HCT116 (cell line): ENCODE data around the gene SLC43A3. TPM values are rescaled to one million over a fixed set of nuclear protein-coding genes. Genes with fewer than 3 reads are reported as not detected.

Experiments used
- ATAC-seq: fragments of 200-7000 bp; cut with Tn5 transposase; 2 replicates; pipeline ENCODE4 v1.9.1; 2020; ENCODE audit warnings: mild to moderate bottlenecking, moderate library complexity
- BruUV-seq: library from RNA; stranded (reverse); fragments of 400-500 nt; replicated peaks from 2 replicates; lab custom pipeline; 2021; lab: Mats Ljungman, UMichigan
- CTCF ChIA-PET: fragments of 300-600 bp; sonication (Branson Sonifier 250); formaldehyde crosslinking; loops from one replicate; lab custom pipeline; 2021; ENCODE audit warnings: antibody characterized with exemption; lab: Charles Lee
- POLR2A ChIA-PET: fragments of 300-600, 350-600 bp; sonication (Branson Sonifier 250); formaldehyde crosslinking; loops from one replicate; lab custom pipeline; 2021; ENCODE audit warnings: antibody characterized with exemption; lab: Charles Lee
- RAD21 ChIA-PET, 2 experiments: fragments of 300-600 bp; sonication (Branson Sonifier 250); formaldehyde crosslinking; loops; one replicate each; lab custom pipeline; 2023; ENCODE audit warnings: low total read pairs in 2 of 2; ENCODE audit not compliant: uncharacterized antibody in 2 of 2, unreplicated experiment in 2 of 2, low non-redundant PET in 1 of 2; lab: Charles Lee
- DNase-seq: peaks from one replicate; pipeline ENCODE4 v3.0.0-alpha.2; 2010; ENCODE audit warnings: low read depth, low spot score
- H2AFZ ChIP-seq: fragments of 200-600 bp; shearing (Covaris generic), sonication (generic); 2 replicates; pipeline ENCODE4 v1.6.1; 2017; ENCODE audit warnings: low read depth, mixed run types, mixed read lengths, antibody characterized with exemption, low read length; ENCODE audit not compliant: poor library complexity, severe bottlenecking
- H3K27ac ChIP-seq: 2 replicates; pipeline ENCODE4 v1.5.1; 2012; ENCODE audit warnings: low read depth, low read length
- H3K27me3 ChIP-seq: fragments of 200-600 bp; sonication (generic); 2 replicates; pipeline ENCODE4 v1.6.1; 2016; ENCODE audit warnings: mixed run types, low read length, mixed read lengths; ENCODE audit not compliant: insufficient read depth
- H3K36me3 ChIP-seq, 2 experiments: fragments of 200-500 bp in 1 of 2; fragments of 200-600 bp in 1 of 2; sonication (Bioruptor generic) in 1 of 2; sonication (generic) in 1 of 2; 2 replicates each; pipeline versions ENCODE4 v1.5.1 to v1.6.1; 2014 to 2016; ENCODE audit warnings: low read length in 2 of 2, inconsistent platforms in 1 of 2, mixed read lengths in 1 of 2, mixed run types in 1 of 2; ENCODE audit not compliant: insufficient read depth in 2 of 2, control insufficient read depth in 1 of 2
- H3K4me1 ChIP-seq, 2 experiments: fragments of 200-600 bp in 1 of 2; sonication (generic) in 1 of 2; 2 replicates each; pipeline versions ENCODE4 v1.5.1 to v1.6.1; 2012 to 2017; ENCODE audit warnings: low read length in 2 of 2, inconsistent platforms in 1 of 2, mild to moderate bottlenecking in 1 of 2, mixed read lengths in 1 of 2, mixed run types in 1 of 2, moderate library complexity in 1 of 2; ENCODE audit not compliant: insufficient read depth in 2 of 2, control insufficient read depth in 1 of 2
- H3K4me2 ChIP-seq: fragments of 200-600 bp; sonication (generic); 2 replicates; pipeline ENCODE4 v1.6.1; 2017; ENCODE audit warnings: mixed run types, low read length, mixed read lengths
- H3K4me3 ChIP-seq, 2 experiments: fragments of 200-600 bp in 1 of 2; sonication (generic) in 1 of 2; replicated peaks in 1 of 2; 2 replicates each; pipeline ENCODE4 v1.5.1; 2011 to 2016; ENCODE audit warnings: low read length in 2 of 2, control low read depth in 1 of 2, low read depth in 1 of 2, mild to moderate bottlenecking in 1 of 2, mixed read lengths in 1 of 2, mixed run types in 1 of 2
- H3K79me2 ChIP-seq: fragments of 200-600 bp; sonication (generic); 2 replicates; pipeline ENCODE4 v1.6.1; 2017; ENCODE audit warnings: mild to moderate bottlenecking, mixed run types, low read length, moderate library complexity, mixed read lengths; ENCODE audit not compliant: insufficient read depth
- H3K9ac ChIP-seq: fragments of 200-600 bp; sonication (generic); 2 replicates; pipeline ENCODE4 v1.6.1; 2016; ENCODE audit warnings: low read length, mixed read lengths
- H3K9me2 ChIP-seq: fragments of 200-600 bp; sonication (generic), shearing (Covaris generic); 2 replicates; pipeline ENCODE4 v1.6.1; 2017; ENCODE audit warnings: mixed run types, mild to moderate bottlenecking, moderate library complexity; ENCODE audit not compliant: insufficient read depth
- H3K9me3 ChIP-seq, 2 experiments: fragments of 200-500 bp in 1 of 2; fragments of 200-600 bp in 1 of 2; sonication (Bioruptor generic) in 1 of 2; sonication (generic) in 1 of 2; 2 replicates each; pipeline ENCODE4 v1.6.1; 2014 to 2017; ENCODE audit warnings: low read length in 2 of 2, mixed read lengths in 2 of 2, inconsistent platforms in 1 of 2, low read depth in 1 of 2, mild to moderate bottlenecking in 1 of 2, mixed run types in 1 of 2, moderate library complexity in 1 of 2; ENCODE audit not compliant: control insufficient read depth in 1 of 2, insufficient read depth in 1 of 2
- H4K20me1 ChIP-seq: fragments of 200-600 bp; sonication (generic), shearing (Covaris generic); 2 replicates; pipeline ENCODE4 v1.6.1; 2017; ENCODE audit warnings: mixed run types, mild to moderate bottlenecking, moderate library complexity; ENCODE audit not compliant: insufficient read depth
- CTCF ChIP-seq, 3 experiments: fragments of 200-600 bp in 1 of 3; sonication (generic) in 1 of 3; IDR thresholded peaks in 2 of 3; conservative IDR thresholded peaks in 1 of 3; 2 replicates each; pipeline ENCODE4 v1.5.1; 2012 to 2017; ENCODE audit warnings: low read depth in 2 of 3, low read length in 2 of 3, antibody characterized with exemption in 1 of 3, borderline replicate concordance in 1 of 3, control low read depth in 1 of 3, mild to moderate bottlenecking in 1 of 3, mixed read lengths in 1 of 3, mixed run types in 1 of 3, moderate library complexity in 1 of 3; ENCODE audit not compliant: insufficient read depth in 1 of 3
- EGR1 ChIP-seq: IDR thresholded peaks from 2 replicates; pipeline ENCODE4 v1.6.1; 2012; ENCODE audit warnings: low read depth
- EZH2phosphoT487 ChIP-seq: fragments of 200-600 bp; IDR thresholded peaks from 2 replicates; pipeline ENCODE4 v1.6.1; 2018; ENCODE audit warnings: antibody characterized with exemption, borderline replicate concordance
- JUND ChIP-seq: IDR thresholded peaks from 2 replicates; pipeline ENCODE4 v1.6.1; 2012
- MAX ChIP-seq: IDR thresholded peaks from 2 replicates; pipeline ENCODE4 v1.6.1; 2012
- POLR2A ChIP-seq: IDR thresholded peaks from 2 replicates; pipeline ENCODE4 v1.7.0; 2011; ENCODE audit warnings: borderline replicate concordance; ENCODE audit not compliant: insufficient read depth, insufficient read length; ENCODE audit errors: extremely low read depth
- POLR2AphosphoS5 ChIP-seq: IDR thresholded peaks from 2 replicates; pipeline ENCODE4 v1.6.1; 2011; ENCODE audit warnings: mild to moderate bottlenecking, low read depth, low read length, moderate library complexity
- SP1 ChIP-seq: IDR thresholded peaks from 2 replicates; pipeline ENCODE4 v1.6.1; 2012; ENCODE audit warnings: low read depth
- SRF ChIP-seq: IDR thresholded peaks from 2 replicates; pipeline ENCODE4 v1.6.1; 2012; ENCODE audit warnings: low read depth
- TCF7L2 ChIP-seq: IDR thresholded peaks from 2 replicates; pipeline ENCODE4 v1.7.0; 2011; ENCODE audit warnings: borderline replicate concordance, inconsistent platforms; ENCODE audit not compliant: insufficient read depth, insufficient read length; ENCODE audit errors: extremely low read depth
- ZNF274 ChIP-seq: fragments of 200-500 bp; sonication (Bioruptor generic); IDR thresholded peaks from 2 replicates; pipeline ENCODE4 v1.6.1; 2014; ENCODE audit warnings: mild to moderate bottlenecking, low read depth, low read length, inconsistent platforms
- intact Hi-C: fragments of 100-400 bp; cut with micrococcal nuclease; formaldehyde crosslinking; loops from 2 replicates; pipeline ENCODE4 v1.10.0; 2022
- total RNA-seq: library from RNA; stranded (reverse); gene quantifications from one replicate; pipeline ENCODE4 v1.2.1, GENCODE V29; 2021; ENCODE audit not compliant: unreplicated experiment

The SLC43A3 gene
- total RNA-seq, 1 experiment from 2014 or later = 36.9 TPM

- peaks cover 3% of the 10 kb centered on the region; the same call in 1 of the 2 replicates for H3K27me3 ChIP-seq
- ATAC-seq (no peak), DNase-seq (no peak)
- no peaks in the 10 kb centered on the region for H4K20me1 ChIP-seq
- no peak overlapping the region for H3K4me2 ChIP-seq
- POLR2A ChIA-PET = no interaction called here
- CTCF ChIA-PET = no interaction called here
- RAD21 ChIA-PET = no interaction called here
- no peak overlapping the region for H3K4me3 ChIP-seq
- no peaks in the 10 kb centered on the region for H3K9me2 ChIP-seq
- no peaks in the 10 kb centered on the region for H3K79me2 ChIP-seq
- no peak overlapping the region for H3K9ac ChIP-seq
- H3K4me1 ChIP-seq = peaks cover 7 to 17% of the 10 kb centered on the region in 2 experiments; a peak in 3 of 4 replicates
- no peak overlapping the region for H3K27ac ChIP-seq
- intact Hi-C loops = no loop called here
- H3K9me3 ChIP-seq = no peaks in the 10 kb centered on the region
- TF ChIP-seq SRF = no peak
- TF ChIP-seq TCF7L2 = no peak
- TF ChIP-seq MAX = no peak
- no peak for TF ChIP-seq SP1
- no peak for TF ChIP-seq EGR1
- no peak for TF ChIP-seq JUND
- no peak for TF ChIP-seq EZH2phosphoT487
- no peak for TF ChIP-seq POLR2A
- no peak for TF ChIP-seq CTCF (IDR thresholded peaks at IDR 0.05 in 2 of 3, conservative IDR thresholded peaks at IDR 0.05 in 1 of 3; ENCODE audit: borderline replicate concordance in 1 of 3, insufficient read depth in 1 of 3, low read depth in 2 of 3, low read length in 2 of 3)
- no peak for TF ChIP-seq POLR2AphosphoS5
- no peak for TF ChIP-seq ZNF274
- H3K36me3 ChIP-seq = no peaks in the 10 kb centered on the region
- H2AFZ ChIP-seq = no peak overlapping the region
- no TSS peak for BruUV-seq
Measured at GRCh38 chr11:57453543-57454177, 26.7 kb upstream of the SLC43A3 start.
